Left colon (tissue), 2 donors: ENCODE data around the gene NEURL2. TPM values are rescaled to one million over a fixed set of nuclear protein-coding genes. Genes with fewer than 3 reads are reported as not detected.
A peak's percentile ranks its signal among the peaks of the same experiment; 100 is the strongest.
"Not testable (repeated sequence)": the region's sequence is repeated elsewhere in the genome, so short reads cannot be mapped to it uniquely, and the experiment has no call there.

Source experiments
- ATAC-seq: fragments of 200-7000 bp; cut with Tn5 transposase; one replicate; pipeline ENCODE4 v1.9.1; 2020; ENCODE audit warnings: mild to moderate bottlenecking, moderate library complexity
- DNase-seq, 2 donors: peaks; one replicate each; pipeline ENCODE4 v3.0.0-alpha.2; 2020
- intact Hi-C, 2 donors: fragments of 100-400 bp; cut with DNase I in 1 of 2; cut with micrococcal nuclease in 1 of 2; formaldehyde crosslinking; loops; one replicate each; pipeline versions ENCODE4 v1.11.2 to v1.14.0; 2022; cut with DNase I, micrococcal nuclease
- total RNA-seq, 2 donors: library from RNA; stranded (reverse); fragmentation: NEBNext Ultra II Directional; extraction: Animal tissue kit (Norgen Biotek cat#: 25700); gene quantifications; one replicate each; pipeline ENCODE4 v1.2.1, GENCODE V29; 2021
- donor health status: DM: no; HTN: no; CAD: no.
- donor health status: DM: yes; HTN: yes; CAD: no.

Gene NEURL2
- total RNA-seq, 2 donors from 2014 or later = 4.7 to 5.5 TPM

GRCh38 chr20:45905505-45906079 is 14.6 kb upstream of the NEURL2 start:
- DNase-seq (no peak), ATAC-seq (no peak)
- intact Hi-C loops = no loop called here

GRCh38 chr20:45904583-45905504 is 13.8 kb upstream of the NEURL2 start:
- DNase-seq = no peak
- intact Hi-C loops = no loop called here
- no peak for ATAC-seq

DNA sequence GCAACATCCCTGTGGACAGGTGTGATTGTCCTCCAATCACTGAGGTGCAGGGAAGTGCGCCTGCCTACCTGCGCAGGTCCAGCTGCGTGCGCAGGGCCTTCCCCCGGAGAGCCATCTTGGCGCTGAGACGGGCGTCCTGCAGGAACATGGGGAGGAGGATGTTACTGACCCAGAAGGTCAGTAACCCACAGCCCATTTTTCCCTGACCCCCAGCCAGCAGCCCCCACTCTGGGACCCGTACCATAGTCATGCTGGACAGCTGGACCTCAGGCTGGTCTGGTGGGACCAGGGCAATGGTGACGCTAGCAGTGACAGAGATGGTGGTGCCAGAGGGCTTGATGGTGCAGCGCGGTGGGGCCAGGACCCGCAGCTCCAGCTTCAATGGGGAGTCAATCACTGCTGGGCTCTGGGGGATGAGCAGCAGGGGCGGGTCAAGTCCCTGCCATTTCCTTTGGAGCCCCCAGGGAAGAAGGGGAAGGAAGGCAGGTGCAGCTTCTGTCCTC is 11.2 kb upstream of the NEURL2 start:
- no peak for ATAC-seq
- intact Hi-C loops = no loop called here
- no peak for DNase-seq

GRCh38 chr20:45901332-45901731 is 10.3 kb upstream of the NEURL2 start:
- intact Hi-C loops, ATAC-seq, DNase-seq: not testable (repeated sequence)

GRCh38 chr20:45899046-45899835 is 8.2 kb upstream of the NEURL2 start:
- DNase-seq (no peak), ATAC-seq (peak; percentile 9)
- intact Hi-C loops = no loop called here

DNA sequence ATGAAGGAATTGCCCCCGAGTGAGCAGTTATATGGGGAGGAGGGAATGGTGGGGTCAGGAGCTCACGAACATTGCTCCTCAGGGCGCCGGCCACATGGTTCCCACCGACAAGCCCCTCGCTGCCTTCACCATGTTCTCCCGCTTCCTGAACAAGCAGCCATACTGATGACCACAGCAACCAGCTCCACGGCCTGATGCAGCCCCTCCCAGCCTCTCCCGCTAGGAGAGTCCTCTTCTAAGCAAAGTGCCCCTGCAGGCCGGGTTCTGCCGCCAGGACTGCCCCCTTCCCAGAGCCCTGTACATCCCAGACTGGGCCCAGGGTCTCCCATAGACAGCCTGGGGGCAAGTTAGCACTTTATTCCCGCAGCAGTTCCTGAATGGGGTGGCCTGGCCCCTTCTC is 7.3 kb upstream of the NEURL2 start:
- no peak for DNase-seq
- intact Hi-C loops = no loop called here
- ATAC-seq = no peak

DNA sequence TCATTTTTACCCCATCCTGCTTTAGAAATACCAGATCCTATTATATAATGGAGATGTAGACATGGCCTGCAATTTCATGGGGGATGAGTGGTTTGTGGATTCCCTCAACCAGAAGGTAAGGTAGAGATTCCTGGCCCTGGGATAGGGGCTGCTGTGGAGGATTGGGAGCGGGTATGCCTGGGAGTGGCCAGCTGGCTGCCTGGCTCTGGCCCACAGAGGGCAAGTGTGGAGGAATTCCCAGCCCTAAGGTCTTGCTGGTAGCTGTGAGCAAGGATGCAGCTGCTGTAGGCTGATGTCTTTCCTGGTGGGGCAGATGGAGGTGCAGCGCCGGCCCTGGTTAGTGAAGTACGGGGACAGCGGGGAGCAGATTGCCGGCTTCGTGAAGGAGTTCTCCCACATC is 6.7 kb upstream of the NEURL2 start:
- intact Hi-C loops = no loop called here
- ATAC-seq (no peak), DNase-seq (no peak)

GRCh38 chr20:45897289-45897688 is 6.3 kb upstream of the NEURL2 start:
- ATAC-seq = no peak
- DNase-seq = no peak
- intact Hi-C loops = no loop called here

- intact Hi-C loops = no loop called here
- ATAC-seq (no peak), DNase-seq (no peak)
Measured at GRCh38 chr20:45896641-45897161, 5.7 kb upstream of the NEURL2 start.

DNA sequence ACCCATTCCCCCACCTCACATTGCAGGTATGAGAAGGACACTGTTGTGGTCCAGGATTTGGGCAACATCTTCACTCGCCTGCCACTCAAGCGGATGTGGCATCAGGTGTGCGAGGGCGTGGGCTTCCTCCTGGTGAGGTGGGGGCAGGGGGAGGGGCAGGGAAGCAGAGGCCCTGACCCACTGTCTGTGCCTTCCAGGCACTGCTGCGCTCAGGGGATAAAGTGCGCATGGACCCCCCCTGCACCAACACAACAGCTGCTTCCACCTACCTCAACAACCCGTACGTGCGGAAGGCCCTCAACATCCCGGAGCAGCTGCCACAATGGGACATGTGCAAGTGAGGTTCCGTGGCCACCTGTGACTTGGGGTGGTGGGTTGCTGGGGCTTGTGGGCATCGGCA is 3.8 kb upstream of the NEURL2 start:
- DNase-seq = no peak
- intact Hi-C loops = no loop called here
- ATAC-seq = no peak

DNA sequence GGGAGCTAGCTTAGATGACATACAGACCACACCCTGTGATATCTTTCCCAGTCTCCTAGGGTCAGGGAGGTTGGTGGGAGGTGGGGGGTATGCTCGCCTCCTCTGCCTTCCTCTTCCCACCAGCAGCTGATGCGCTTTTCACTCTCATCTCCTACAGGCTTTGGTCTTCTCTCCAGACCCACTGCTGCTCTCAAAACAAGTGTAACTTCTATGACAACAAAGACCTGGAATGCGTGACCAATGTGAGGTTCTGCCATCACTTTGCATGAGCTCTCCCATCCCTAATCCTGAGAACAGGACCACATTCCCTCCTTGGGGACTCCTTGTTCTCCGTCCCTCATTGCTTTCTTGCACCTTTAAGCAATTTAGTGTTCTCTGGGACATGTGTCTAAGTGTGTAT is 2.8 kb upstream of the NEURL2 start:
- DNase-seq = no peak
- ATAC-seq = no peak
- intact Hi-C loops = no loop called here

- DNase-seq (peak; percentile 60 to 86), ATAC-seq (peak; percentile 61)
- intact Hi-C loops = no loop called here
Measured at GRCh38 chr20:45892828-45893500, 2.0 kb upstream of the NEURL2 start.

DNA sequence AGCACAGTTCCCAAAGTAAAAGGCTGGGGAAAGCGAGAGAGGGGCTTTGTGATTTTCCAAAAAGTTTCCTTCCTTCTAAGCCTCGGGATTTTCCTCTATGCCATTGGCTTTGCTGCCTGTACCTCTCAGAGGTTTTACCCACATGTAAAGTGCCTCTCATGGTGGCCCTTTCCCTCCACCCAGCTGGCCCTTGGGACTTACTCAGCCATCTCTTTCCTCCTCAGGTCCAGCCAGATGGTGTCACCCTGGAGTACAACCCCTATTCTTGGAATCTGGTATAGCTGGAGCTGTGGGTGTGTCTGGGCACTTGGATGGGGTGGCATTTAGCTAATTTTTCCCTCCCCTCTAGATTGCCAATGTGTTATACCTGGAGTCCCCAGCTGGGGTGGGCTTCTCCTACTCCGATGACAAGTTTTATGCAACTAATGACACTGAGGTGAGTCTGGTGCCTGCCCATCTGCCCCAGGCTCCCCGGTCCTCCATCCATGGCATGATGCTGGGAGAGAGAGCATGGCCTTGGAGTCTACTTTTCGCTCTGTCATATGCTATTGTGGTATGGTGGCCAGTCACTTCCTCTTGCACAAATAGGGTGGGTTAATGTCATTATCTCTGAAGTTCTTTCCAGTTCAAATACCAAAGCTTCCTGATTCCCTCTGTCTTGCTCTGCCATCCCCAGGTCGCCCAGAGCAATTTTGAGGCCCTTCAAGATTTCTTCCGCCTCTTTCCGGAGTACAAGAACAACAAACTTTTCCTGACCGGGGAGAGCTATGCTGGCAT is 1.2 kb upstream of the NEURL2 start:
- ATAC-seq = peak; percentile 56

DNA sequence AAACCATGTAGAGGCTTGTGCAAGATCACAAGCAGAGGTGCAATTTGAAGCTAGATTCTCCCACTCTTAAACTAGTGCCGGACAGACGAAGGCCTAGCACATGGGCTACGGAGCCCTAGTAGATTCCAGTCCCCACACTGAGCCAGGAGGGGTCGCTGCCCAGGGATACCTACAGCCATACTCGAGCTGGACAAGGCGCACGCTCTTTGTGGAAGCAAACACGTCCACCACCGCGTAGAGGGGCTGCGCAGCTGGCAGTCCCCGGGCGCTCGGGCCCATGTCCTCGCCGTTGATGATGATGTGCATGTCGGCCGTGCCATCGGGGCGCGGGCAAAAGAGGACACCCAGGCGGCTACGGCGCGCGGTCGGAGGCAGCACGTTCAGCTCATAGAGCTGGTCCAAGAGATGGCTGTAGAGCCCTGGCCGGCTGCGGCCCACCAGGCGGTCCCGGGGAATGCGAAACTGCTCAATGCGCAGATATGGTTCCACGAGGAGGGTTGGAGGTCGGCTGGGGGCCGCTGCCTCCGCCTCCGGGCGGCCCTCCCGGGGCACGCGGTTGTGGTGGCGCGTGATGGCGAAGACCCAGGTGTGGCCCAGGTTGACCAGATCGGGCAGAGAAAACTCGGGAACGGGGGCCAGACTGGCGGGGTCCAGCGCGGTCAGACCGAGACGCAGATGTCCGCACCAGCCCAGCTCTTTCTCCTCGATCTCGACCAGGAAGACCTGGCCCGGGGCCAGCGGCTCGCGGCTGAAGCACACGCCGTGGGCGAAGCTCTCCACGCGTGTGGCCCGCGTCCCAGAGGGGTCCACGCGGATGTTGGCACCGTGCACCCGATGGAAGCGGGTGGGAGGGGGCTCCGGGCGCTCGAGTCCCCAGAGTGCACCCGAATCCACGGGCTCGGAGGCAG is 677 bp downstream of the NEURL2 start:
- DNase-seq (peak; percentile 86 to 90), ATAC-seq (peak; percentile 63)
- intact Hi-C loops = no loop called here

More for the DNA sequence above, 1.2 kb upstream of the NEURL2 start:
- peak in 1 of 2 donors; percentile 46 for DNase-seq
- intact Hi-C loops = no loop called here

- ATAC-seq = no peak
- intact Hi-C loops = no loop called here
- DNase-seq = no peak
Measured at GRCh38 chr20:45888681-45889080, 2.3 kb downstream of the NEURL2 start.

GRCh38 chr20:45887346-45887715 is 3.7 kb downstream of the NEURL2 start, which contains the start of gene SPATA25:
SPATA25 (minus strand) TSS chr20:45887622; CDS start chr20:45887590, 32 bp downstream.
- intact Hi-C loops = no loop called here
- DNase-seq = no peak
- ATAC-seq = no peak
